ENCODE results near the gene MAP3K9. TPM values are rescaled to one million over a fixed set of nuclear protein-coding genes. Genes with fewer than 3 reads are reported as not detected.

MAP3K9 gene
- total and polyA plus RNA-seq, 2 of the 8 experiments (the other 6 are each of a cell fraction or from before 2014, with no cell fraction given), result 9.8 to 24.7 TPM

DNA sequence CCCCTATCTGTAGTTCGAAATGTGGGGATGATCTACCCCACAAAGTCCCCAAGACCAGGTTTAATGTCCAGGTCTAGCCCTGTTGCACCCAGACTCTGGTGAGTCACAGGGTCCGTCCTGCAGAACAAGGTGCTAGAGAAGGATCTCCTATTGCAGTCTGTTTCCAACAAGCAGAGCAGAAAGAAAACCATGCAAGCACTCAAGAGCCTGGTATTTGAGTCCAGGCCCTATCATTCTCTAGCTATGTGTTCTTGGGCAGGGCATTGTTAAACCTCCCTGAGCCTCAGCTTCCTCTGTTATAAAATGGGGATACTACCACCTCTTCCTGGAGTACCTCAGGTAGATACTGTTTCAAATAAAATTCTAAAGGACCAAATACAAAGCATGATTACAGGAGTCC is 24.4 kb downstream of the MAP3K9 start (continued):
- TF ChIP-seq, protein P1, sequence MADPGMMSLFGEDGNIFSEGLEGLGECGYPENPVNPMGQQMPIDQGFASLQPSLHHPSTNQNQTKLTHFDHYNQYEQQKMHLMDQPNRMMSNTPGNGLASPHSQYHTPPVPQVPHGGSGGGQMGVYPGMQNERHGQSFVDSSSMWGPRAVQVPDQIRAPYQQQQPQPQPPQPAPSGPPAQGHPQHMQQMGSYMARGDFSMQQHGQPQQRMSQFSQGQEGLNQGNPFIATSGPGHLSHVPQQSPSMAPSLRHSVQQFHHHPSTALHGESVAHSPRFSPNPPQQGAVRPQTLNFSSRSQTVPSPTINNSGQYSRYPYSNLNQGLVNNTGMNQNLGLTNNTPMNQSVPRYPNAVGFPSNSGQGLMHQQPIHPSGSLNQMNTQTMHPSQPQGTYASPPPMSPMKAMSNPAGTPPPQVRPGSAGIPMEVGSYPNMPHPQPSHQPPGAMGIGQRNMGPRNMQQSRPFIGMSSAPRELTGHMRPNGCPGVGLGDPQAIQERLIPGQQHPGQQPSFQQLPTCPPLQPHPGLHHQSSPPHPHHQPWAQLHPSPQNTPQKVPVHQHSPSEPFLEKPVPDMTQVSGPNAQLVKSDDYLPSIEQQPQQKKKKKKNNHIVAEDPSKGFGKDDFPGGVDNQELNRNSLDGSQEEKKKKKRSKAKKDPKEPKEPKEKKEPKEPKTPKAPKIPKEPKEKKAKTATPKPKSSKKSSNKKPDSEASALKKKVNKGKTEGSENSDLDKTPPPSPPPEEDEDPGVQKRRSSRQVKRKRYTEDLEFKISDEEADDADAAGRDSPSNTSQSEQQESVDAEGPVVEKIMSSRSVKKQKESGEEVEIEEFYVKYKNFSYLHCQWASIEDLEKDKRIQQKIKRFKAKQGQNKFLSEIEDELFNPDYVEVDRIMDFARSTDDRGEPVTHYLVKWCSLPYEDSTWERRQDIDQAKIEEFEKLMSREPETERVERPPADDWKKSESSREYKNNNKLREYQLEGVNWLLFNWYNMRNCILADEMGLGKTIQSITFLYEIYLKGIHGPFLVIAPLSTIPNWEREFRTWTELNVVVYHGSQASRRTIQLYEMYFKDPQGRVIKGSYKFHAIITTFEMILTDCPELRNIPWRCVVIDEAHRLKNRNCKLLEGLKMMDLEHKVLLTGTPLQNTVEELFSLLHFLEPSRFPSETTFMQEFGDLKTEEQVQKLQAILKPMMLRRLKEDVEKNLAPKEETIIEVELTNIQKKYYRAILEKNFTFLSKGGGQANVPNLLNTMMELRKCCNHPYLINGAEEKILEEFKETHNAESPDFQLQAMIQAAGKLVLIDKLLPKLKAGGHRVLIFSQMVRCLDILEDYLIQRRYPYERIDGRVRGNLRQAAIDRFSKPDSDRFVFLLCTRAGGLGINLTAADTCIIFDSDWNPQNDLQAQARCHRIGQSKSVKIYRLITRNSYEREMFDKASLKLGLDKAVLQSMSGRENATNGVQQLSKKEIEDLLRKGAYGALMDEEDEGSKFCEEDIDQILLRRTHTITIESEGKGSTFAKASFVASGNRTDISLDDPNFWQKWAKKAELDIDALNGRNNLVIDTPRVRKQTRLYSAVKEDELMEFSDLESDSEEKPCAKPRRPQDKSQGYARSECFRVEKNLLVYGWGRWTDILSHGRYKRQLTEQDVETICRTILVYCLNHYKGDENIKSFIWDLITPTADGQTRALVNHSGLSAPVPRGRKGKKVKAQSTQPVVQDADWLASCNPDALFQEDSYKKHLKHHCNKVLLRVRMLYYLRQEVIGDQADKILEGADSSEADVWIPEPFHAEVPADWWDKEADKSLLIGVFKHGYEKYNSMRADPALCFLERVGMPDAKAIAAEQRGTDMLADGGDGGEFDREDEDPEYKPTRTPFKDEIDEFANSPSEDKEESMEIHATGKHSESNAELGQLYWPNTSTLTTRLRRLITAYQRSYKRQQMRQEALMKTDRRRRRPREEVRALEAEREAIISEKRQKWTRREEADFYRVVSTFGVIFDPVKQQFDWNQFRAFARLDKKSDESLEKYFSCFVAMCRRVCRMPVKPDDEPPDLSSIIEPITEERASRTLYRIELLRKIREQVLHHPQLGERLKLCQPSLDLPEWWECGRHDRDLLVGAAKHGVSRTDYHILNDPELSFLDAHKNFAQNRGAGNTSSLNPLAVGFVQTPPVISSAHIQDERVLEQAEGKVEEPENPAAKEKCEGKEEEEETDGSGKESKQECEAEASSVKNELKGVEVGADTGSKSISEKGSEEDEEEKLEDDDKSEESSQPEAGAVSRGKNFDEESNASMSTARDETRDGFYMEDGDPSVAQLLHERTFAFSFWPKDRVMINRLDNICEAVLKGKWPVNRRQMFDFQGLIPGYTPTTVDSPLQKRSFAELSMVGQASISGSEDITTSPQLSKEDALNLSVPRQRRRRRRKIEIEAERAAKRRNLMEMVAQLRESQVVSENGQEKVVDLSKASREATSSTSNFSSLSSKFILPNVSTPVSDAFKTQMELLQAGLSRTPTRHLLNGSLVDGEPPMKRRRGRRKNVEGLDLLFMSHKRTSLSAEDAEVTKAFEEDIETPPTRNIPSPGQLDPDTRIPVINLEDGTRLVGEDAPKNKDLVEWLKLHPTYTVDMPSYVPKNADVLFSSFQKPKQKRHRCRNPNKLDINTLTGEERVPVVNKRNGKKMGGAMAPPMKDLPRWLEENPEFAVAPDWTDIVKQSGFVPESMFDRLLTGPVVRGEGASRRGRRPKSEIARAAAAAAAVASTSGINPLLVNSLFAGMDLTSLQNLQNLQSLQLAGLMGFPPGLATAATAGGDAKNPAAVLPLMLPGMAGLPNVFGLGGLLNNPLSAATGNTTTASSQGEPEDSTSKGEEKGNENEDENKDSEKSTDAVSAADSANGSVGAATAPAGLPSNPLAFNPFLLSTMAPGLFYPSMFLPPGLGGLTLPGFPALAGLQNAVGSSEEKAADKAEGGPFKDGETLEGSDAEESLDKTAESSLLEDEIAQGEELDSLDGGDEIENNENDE (IDR thresholded peaks at IDR 0.05; ENCODE audit: insufficient replicate concordance, low read length), result no peak
- TF ChIP-seq SP2 (IDR thresholded peaks at IDR 0.05; ENCODE audit: low read length), result no peak
- no peak for TF ChIP-seq CHD2 (IDR thresholded peaks at IDR 0.05; ENCODE audit: low read length)
- TF ChIP-seq POLR2A (IDR thresholded peaks at IDR 0.05; ENCODE audit: control extremely low read depth in 1 of 2, low read depth in 2 of 2, low read length in 2 of 2), result no peak
- TF ChIP-seq RAD21 (IDR thresholded peaks at IDR 0.05 in 1 of 2, conservative IDR thresholded peaks at IDR 0.05 in 1 of 2; ENCODE audit: low read depth in 2 of 2, low read length in 2 of 2), result no peak
- TF ChIP-seq JUND (IDR thresholded peaks at IDR 0.05; ENCODE audit: low read length), result no peak
- TF ChIP-seq KDM5A (IDR thresholded peaks at IDR 0.05; ENCODE audit: low read length), result no peak
- TF ChIP-seq EP300 (IDR thresholded peaks at IDR 0.05; ENCODE audit: borderline replicate concordance in 1 of 2, low read depth in 2 of 2, low read length in 2 of 2), result no peak
- TF ChIP-seq TEAD4 (IDR thresholded peaks at IDR 0.05; ENCODE audit: low read depth, low read length), result no peak
- no peak for TF ChIP-seq BRCA1 (IDR thresholded peaks at IDR 0.05; ENCODE audit: low read depth, low read length)

Measured in H1 (cell line).